HG03066 (cell line): Measurements from ENCODE around the gene SYNCRIP.
"Not testable (repeated sequence)": the region's sequence is repeated elsewhere in the genome, so short reads cannot be mapped to it uniquely, and the experiment has no call there.

Experiments
- ATAC-seq: cut with Tn5 transposase; IDR thresholded peaks from one replicate; pipeline ENCODE4 v1.9.1; 2021; ENCODE audit warnings: low read depth; ENCODE audit not compliant: unreplicated experiment

The SYNCRIP gene

DNA sequence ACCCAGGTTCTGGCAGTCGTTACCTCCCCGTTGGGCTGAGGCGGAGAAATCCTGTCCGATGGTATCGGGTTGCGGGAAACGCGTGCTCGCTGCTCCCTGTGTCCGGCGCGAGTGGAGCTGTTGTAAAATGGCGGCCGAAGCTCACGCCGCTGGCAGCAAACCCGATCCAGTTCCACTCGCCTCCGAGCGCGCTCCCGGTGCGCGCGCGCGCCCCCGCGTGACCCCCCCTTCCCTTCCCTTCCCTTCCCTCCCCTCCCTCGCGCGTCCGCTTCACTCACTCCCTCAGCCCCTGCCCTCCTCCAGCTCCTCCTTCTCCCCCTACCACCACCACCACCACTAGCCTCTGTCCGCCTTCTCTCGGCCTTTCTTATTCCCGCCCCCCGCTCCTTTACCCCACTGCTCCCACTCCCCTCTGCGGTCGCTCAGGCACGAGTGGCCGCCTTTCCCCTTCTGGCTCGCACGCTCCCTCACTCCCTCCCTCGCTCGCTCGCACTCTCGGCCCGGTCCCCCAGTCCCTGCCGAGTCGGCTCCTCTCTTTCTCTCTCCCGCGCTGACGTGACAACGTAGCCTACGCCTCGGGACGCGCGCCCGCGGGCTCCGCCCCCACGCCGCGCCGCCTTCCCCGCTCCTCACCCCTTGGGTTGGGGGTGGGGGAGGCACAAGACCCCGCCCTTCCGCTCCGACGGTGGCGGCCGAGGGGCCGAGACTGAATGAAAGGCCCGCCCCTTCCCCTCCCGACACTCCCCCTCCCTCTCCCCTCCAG, at the start of gene SYNCRIP:
SYNCRIP (minus strand) TSS at position 113 of the 763 bp plus-strand sequence. CDS start 1,447 bp downstream, outside the sequence.
- ATAC-seq, result peak; percentile 70

DNA sequence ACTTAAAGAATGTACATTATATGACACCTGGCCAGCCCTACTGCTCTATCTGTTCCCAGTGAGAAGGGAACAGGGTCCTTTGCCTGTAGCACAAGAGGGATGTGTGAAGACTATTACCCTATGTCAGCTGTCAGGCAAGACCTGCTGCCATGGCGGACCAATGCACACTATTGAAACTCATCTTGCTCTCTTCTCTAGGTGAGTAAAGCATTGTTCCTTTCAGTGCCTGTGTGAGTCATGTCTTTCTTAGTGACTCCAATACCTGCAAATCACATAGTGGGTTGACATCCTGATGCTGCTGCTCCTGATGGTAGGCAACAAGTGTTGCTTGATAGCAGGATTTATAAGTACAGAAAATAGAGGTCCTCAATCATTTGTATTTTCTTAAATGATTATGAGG, 48.8 kb upstream of the SYNCRIP start:
- ATAC-seq, result no peak

DNA sequence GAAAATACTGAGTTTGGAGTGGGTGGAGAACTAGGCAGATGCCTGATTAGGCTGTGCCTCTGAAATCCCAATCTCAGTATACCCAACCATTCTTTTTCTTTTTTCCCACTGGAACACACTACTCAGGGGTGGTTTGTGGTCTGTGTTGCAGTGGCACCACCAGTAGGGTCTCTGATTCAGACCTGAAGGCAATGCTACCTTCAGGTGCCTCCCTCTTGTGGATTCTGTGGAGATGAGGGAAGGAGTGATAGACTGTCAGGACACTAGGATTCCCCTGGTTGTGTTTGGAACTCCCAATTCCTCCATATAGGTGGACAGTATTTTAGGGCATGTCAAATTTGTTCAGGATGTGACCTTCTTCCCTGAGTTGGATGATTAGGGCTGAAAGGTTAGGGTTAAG, 47.4 kb upstream of the SYNCRIP start:
- no peak for ATAC-seq

DNA sequence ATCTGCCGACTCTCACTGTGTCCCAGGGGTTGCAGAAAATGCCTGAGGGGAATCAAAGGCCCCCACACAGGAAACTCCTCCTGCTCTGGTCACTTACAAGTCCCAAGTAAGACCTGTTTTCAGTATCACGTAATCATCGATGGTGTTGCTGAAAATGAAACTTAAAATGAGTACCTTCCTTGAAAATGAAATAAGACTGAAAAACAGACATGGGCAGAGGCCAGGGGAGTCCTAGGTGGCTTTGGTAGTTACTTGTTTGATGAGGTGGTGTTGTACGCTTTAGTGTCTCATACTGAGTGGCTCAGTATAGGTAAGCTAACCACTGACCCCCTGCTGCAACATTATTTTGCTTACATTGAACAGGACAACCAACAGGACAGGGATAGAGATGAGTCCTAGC, 43.0 kb upstream of the SYNCRIP start:
- peak; percentile 94 for ATAC-seq

DNA sequence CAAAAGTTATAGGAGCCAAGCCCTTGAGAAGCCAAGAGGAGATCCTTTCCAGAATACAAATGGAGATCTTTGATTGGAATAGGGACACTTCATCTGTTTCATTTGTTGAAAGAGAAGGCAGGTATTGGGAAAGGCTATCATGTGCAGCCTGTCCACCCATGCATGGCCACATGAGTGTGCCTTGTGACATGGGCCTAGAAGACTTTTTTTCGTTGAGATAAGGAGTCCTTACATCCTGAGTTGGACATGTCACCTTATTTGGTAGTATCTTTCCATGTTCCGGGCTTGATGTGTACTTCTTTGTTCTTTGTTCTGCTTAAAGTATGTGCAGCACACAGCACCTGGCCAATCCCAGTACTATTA, 42.1 kb upstream of the SYNCRIP start:
- no peak for ATAC-seq

DNA sequence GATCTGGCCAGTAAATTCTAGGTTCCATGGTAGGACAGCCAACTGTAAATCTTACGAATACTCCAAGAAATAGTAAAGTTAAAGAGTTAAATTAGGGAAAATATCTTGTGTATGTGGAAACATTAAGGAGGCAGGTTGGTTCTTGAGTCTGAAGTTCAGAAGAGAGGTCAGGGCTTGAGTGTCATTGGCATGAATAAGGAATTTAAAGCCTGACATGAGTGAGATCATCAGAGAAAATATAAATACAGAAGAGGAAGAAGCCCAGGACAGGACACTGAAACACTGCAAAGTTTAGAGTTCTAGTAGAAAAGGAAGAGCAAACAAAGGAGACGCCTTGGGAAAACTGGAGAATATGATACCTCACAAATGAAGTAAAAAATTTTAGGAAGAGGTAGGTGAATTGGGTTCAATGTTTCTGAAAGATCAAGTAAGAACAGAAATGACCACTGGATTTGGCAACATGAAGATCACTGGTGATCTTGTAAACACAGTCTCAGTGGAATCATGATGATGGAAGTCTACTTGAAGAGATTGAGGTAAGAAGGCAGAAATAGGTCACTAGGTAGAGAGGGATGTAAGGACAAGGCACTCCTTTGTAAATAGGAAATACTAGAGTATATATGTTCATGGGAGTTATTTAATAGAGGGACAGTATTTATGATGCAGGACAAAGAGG, 41.6 kb upstream of the SYNCRIP start:
- ATAC-seq, result no peak

DNA sequence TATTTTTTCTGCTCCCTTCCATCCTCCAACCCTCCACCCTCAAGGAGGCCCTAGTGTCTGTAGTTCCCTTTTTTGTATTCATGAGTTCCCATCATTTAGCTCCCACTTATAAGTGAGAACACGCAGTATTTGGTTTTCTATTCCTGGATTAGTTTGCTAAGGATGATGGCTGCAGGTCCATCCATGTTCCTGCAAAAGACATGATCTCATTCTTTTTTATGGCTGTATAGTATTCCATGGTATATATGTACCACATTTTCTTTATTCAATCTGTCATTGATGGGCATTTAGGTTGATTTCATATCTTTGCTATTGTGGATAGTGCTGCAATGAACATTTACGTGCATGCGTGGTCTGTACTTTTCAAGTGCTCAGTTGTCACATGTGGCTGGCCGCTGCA, 39.2 kb upstream of the SYNCRIP start:
- not testable (repeated sequence) for ATAC-seq

DNA sequence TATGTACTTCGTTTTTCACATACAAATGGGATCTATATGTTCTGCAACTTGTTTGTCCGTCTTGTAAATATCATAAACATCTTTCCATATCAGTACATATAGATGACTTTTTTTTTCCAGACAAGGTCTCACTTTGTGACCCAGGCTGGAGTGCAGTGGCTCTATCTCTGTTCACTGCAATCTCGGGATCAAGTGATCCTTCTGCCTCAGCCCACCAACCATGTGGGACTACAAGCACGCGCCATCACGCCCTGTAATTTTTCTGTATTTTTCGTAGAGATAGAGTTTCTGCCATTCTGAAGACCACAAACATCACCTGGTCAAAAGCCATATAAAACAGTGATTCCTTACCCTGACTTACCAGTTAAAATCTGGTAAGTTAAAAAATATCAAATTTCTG, 37.7 kb upstream of the SYNCRIP start:
- no peak for ATAC-seq

DNA sequence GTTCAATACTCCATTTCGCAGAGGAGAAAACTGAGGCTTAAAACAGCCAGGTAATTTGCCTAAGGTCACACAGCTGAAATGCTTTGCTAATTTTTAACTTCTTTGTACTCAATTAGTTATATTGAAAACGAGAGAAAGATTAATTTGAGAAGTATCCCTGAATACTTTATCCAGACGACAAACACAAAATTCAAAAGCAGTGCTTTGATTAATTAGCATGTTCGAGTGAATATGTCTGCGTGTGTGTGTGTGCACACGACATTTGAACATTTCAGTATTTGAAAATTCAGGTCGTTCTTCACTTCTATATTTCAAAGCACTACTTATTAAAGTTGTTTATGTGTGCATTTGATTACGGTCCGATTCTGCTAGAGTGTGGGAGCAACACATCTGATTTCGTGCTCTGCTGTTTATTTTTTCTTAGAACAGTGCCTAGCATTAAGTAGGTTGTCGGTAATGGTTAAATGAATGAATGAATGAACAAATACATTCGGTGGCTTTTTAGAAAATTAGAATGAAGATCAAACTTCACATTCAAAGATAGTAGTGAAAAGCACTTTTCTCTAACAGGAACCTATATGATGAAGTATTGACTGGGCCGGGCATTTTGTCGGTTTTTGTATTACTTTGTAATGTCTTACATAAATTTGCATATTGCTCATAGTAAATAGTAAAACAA, 36.9 kb upstream of the SYNCRIP start:
- ATAC-seq, result no peak

DNA sequence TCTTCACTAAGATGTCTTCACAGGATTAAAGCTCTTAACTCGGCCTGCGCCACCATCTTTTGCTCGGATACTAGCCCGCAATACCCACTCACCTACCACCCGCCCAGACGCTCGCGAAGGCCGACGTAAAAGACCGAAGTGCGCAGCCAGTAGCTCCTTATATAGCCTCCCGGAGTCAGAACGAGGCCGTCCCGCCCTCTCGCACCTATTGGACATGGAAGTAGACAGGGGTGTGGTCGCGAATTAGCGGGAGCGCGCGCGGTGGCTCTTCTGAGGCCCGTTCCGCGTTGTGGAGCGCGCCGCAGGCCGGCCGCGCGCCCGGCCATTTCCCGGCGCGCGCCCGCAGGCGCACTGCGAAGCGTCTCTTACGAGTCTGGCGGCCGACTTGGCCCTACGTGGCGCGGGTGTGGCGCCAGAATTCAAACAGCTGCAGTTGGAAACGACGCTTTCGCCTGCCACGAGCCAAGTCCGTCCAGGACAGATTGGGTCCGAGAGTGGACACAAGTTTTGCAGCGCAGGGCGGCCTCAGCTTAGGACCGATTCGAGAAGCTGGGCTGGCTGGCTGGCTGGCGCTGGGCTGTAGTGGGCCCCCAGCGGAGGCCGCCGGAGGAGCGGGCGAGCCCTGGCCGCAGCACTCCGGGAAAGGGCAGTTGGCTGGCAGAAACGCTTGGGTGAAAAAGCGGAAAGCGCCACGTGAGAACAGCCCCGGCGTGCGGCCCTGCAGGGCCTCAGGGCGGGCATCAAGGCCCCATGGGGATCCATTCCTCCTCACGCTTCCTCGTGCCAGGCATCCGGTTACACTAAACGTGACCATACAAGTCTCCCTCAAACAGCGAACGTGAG, 36.1 kb upstream of the SYNCRIP start:
- ATAC-seq, result peak; percentile 73

DNA sequence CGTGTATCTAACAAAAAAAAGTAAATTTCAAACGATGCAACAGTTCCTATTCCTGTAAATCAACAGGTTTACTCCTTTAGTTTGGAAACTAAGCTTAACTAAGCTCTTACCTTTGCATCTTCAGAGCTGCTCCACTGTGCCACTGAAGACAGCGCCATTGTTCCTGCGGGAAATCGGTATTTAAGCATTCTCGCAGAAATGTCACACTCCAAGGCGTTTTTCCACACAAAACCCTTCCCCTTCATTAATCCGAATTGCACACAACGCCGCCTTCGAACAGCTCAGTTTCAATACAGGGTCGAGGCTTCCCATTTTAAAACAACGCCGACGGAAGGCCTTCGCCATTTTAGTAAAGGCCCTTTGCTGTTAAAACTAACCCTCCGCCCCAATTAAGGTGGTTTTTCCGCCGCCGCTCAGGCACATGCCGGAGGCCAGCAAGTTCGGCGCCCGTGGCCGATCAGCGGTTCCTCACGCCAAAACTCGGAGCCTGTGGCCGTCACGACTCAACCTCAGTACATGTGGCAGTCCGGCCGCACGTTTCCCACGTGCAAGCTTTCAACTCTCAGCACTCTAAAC, 35.4 kb upstream of the SYNCRIP start:
- no peak for ATAC-seq

DNA sequence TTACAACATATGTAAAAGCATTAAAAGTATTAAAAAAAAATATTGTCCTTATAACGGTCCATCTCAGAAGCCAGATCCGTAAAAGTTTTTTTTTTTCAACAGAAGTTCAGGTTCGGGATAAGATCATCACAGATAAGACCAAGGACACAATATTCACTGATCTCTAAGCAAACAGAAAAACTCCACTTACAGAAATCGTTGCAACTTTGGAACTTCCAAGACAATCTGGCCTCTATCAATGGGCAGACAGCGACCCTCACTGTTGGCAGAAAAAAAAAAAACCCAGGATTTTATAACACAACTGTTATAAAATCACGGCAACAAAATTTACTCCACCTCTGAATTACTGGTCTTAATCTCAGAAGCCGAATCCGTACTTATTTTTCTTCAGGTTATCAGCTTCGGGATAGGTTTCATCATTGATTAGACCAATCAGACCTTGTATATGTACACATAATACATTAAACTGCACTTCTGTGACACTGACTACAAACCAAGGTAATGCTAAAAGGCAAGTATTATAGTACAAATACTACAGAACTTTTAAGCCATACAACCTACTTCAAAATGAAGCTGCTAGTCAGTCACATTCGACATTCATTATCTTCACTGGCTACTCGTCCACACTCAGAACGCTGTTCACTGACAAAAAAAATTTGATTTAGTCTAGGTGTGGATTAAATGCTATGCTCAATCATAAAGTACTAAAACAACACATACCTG, 34.7 kb upstream of the SYNCRIP start:
- no peak for ATAC-seq

DNA sequence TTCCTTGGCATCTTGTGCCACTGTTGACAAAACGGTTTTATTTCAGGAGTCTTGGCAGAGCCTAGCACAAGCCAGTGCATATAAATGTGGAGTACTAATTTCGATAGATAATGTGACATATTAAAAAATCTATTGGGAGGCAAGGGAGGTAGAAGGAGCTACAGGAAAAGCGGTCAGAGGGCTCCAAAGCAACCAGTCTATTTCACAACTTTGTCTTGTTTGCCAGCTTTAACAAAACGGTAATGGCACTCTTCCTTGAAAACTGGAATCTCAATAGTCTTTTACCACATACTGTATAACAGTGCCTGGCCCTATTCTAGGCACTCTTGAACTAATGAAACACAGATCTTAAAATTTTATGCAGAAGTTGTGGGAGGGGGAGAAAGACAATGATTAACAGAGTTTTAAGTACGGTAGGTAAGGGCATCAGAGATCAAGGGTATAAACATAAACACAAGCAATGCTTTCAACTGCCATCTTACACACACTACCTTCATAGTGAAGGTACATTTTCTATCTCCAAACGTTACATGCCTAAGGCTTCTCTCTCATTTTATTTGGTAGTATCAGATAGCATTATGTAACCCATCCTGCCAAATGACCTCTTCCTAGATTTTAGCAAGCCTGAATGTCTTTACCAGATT, 33.5 kb upstream of the SYNCRIP start:
- ATAC-seq, result no peak

DNA sequence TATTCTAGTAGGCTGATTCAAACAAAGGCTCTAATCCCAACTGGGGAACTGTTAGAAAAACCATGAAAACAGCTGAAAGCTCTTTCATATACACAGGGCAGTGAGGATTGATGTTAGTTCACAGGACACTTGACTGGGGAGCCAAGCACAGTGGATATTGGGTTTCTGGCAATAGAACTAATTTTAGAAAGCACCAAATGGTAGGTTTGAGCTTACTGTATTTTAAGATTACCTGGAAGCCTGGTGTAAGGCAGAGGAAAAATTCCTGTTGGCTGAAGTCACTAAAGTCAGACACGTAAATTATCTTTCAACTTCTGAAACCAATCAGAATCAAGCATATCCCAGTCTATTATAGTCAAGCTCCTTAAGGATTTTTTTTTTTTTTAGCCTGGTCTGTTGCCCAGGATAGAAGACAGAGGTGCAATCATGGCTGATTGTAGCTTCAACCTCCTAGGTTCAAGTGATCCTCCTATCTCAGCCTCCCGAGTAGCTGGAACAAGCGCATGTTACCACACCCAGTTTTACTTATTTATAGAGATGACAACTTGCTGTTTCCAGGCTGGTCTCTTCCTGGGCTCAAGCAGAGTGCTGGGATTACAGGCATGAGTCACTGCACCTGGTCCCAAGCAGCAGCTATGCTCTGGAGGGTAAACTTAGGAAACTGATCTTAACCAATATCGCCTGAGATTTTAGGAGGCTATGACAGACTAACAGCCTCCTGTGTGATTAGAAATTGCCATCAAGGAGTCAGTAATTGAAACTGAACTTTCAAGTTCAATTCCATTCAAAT, 32.5 kb upstream of the SYNCRIP start:
- no peak for ATAC-seq

DNA sequence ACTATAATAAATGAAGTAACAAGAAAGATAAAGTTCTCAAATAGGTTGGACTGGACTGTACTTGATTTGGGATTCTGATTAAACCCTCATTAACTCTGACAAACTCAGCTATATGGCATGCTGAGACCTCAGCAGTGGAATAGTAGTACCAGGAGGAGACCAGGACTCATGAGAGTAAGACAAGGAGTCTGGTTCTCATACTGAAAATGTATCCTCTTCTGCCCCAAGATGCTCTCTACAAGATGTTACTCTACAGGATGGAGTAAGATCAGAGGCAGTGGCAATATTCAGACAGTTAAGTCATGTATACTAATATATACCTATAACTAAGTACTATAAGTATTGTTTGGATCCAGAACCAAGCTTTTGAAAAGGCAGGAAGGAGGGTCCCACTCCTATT, 31.9 kb upstream of the SYNCRIP start:
- ATAC-seq, result no peak

DNA sequence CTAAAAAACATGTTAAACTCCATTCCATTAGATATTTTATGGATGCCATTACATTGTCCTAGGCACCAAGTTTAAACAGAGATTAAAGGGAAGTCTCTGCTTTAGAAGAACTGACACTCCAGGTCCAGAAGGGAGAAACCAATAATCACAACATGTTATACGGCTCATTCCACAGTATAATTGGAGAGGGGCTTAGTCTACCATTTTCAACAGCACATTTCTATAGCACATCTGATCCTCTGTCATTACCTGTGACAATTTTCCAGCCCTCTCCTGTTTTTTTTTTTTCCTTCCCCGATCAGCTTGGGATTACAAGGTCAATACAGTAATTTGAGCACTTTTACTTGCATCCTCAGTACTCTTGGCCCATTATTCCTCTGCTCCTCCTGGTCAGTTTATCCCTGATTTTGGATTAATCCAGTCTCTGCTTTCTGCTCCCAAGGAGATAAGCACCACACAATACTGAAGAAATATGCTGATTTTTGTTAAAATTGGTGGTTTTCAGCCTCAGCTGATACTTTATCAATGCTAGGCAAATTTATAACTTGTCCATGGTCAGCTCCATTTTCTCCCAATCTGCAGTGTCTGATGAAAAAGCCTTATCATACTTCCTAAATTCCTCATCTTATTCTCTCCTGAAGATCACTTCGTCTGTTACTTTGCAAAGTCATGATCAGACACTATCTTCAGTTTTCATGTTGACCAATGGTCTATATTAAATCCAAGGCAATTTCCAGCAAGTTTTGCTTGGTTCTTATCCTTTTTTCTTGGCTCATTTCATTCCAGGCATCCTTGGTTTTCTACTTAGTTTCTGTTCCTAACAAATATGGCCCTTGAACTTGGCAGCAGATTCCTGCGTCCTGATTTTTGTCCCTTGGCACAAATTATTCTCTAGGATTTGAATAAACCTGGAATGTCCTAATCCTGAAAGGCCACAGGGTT, 30.8 kb upstream of the SYNCRIP start:
- ATAC-seq, result no peak

DNA sequence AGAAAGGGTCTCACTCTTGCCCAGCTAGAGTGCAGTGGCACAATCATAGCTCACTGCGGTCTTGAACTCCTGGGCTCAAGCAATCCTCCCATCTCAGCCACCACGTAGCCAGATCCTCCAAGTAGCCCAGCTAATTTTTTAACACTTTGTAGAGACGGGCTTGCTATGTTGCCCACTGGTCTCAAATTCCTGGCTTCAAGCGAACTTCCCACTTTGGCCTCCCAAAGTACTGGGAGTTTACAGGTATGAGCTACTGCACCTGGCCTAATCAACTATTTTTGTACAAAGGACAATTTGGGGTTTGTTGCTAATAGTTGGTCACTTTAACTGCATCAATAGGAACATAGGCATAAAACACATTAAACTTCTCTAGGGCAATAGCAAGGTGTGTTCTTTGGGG, 29.9 kb upstream of the SYNCRIP start:
- no peak for ATAC-seq

DNA sequence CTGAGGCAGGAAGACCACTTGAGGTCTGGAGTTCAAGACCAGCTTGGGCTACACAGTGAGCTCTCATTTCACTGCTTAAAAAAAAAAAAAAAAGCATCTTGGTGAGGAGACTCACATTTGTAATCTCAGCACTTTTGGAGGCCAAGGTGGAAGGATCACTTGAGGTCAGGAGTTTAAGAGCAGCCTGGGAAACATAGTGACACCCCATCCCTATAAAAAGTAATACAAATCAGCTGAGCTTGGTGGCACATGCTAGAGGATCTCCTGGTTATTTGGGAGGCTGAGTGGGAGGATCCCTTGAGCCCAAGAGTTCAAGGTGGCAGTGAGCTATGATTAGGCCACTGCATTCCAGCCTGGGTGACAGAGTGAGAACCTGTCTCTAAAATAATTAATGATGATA, 29.4 kb upstream of the SYNCRIP start:
- ATAC-seq, result no peak
